Measurements from ENCODE around the gene GPR35.

- TF ChIP-seq POLR2AphosphoS5 (IDR thresholded peaks at IDR 0.05; ENCODE audit: low read depth, low read length) (no peak), POLR2A (IDR thresholded peaks at IDR 0.05; ENCODE audit: low read depth, low read length) (no peak)
These were observed 20.5 kb downstream of the GPR35 start for GRCh38 chr2:240645801-240646175.
